ENCODE measurements around the gene CCNB1IP1.

CCNB1IP1 gene

GRCh38 chr14:20328705-20329104 lies 4.4 kb downstream of the CCNB1IP1 start:
- no peak for TF ChIP-seq CTCF (IDR thresholded peaks at IDR 0.05; ENCODE audit: low read depth, low read length, missing control alignments)
- no peak overlapping the region for H3K4me3 ChIP-seq (ENCODE audit: low read depth, low read length)
- no peak for DNase-seq (ENCODE audit: low read depth)
- in situ Hi-C loops (cut with HindIII; ENCODE audit: low sequenced_read_pairs): no loop called here

- no peak overlapping the region for H3K4me3 ChIP-seq (ENCODE audit: low read depth, low read length)
- DNase-seq (ENCODE audit: low read depth): peak; percentile 42
- peak; percentile 54 for TF ChIP-seq CTCF (IDR thresholded peaks at IDR 0.05; ENCODE audit: low read depth, low read length, missing control alignments)
- in situ Hi-C loops (cut with HindIII; ENCODE audit: low sequenced_read_pairs): no loop called here
Measured at GRCh38 chr14:20327005-20327869, 5.8 kb downstream of the CCNB1IP1 start.

GRCh38 chr14:20317720-20318119 lies 15.4 kb downstream of the CCNB1IP1 start:
- no peak for DNase-seq (ENCODE audit: low read depth)
- H3K4me3 ChIP-seq (ENCODE audit: low read depth, low read length): no peak overlapping the region
- in situ Hi-C loops (cut with HindIII; ENCODE audit: low sequenced_read_pairs): no loop called here
- no peak for TF ChIP-seq CTCF (IDR thresholded peaks at IDR 0.05; ENCODE audit: low read depth, low read length, missing control alignments)

GRCh38 chr14:20314026-20314425 lies 19.1 kb downstream of the CCNB1IP1 start:
- no peak for TF ChIP-seq CTCF (IDR thresholded peaks at IDR 0.05; ENCODE audit: low read depth, low read length, missing control alignments)
- no peak overlapping the region for H3K4me3 ChIP-seq (ENCODE audit: low read depth, low read length)
- in situ Hi-C loops (cut with HindIII; ENCODE audit: low sequenced_read_pairs): no loop called here
- DNase-seq (ENCODE audit: low read depth): no peak

GRCh38 chr14:20306079-20306423 lies 27.0 kb downstream of the CCNB1IP1 start:
- peak overlapping the region; percentile 72 for H3K4me3 ChIP-seq (ENCODE audit: low read depth, low read length)
- DNase-seq (ENCODE audit: low read depth): no peak
- TF ChIP-seq CTCF (IDR thresholded peaks at IDR 0.05; ENCODE audit: low read depth, low read length, missing control alignments): no peak
- in situ Hi-C loops (cut with HindIII; ENCODE audit: low sequenced_read_pairs): no loop called here

GRCh38 chr14:20305265-20306078 lies 27.6 kb downstream of the CCNB1IP1 start, which contains the start of gene TTC5:
TTC5 (minus strand) TSS chr14:20305951; CDS start chr14:20305937, 14 bp downstream.
- peak; percentile 98 for TF ChIP-seq CTCF (IDR thresholded peaks at IDR 0.05; ENCODE audit: low read depth, low read length, missing control alignments)
- H3K4me3 ChIP-seq (ENCODE audit: low read depth, low read length): peak within 1 kb of the TSS; percentile 72
- peak; percentile 86 for DNase-seq (ENCODE audit: low read depth)
- in situ Hi-C loops (cut with HindIII; ENCODE audit: low sequenced_read_pairs): no loop called here

All from astrocyte of the cerebellum (primary cell).